ENCODE results near the gene FBXO27.
A peak's percentile ranks its signal among the peaks of the same experiment; 100 is the strongest.

Gene FBXO27

DNA sequence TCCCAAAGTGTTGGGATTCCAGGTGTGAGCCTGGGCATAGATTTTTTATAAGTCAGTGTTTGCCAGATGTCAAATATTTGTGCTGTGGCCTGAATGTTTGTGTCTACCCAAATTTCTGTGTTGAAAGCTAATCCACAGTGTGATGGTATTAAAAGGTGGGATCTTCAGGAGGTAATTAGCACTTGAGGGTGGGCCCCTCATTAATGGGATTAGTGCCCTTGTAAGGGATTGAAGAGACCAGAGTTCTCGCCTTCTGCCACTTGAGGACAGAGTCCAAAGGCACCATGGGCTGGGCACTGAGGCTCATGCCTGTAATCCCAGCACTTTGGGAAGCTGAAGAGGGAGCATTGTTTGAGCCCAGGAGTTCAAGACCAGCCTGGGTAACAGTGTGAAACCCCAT, 47.1 kb downstream of the FBXO27 start:
- no peak for DNase-seq

DNA sequence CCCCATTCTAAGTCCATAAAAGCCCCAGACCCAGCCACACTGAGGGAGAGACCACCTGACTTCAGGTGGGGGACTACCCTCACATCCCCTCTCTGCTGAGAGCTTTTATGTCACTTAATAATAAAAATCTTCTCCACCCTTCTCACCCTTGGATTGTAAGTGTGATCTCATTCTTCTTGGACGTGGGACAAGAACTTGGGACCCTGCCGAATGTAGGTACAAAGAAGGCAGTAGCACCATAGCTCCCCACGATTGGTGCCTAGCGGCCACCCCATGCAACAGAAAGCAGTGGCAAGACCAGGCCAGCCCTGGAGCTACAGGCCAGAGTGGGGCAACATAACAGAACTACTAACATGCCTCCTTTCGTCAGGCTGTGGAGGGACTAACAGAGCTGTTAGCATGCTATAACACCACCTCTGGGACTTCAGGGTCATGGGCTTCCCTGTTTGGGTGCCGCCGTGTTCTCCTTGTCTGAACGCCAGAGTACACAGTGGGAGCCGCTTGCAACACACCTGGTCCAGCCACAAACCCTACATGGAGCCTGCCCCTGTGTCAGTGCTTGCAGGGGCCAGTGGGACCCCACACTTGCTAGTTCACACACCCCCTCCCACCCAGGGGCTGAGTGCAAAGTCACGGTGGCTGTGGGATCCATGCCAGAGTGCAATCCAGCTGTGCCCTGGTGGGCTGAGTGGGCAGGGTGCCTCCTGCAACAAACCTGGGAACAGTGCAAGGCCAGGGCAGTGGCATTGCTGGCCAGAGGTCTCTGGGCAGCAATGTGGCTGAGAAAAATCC, 51.6 kb downstream of the FBXO27 start:
- no peak for DNase-seq

DNA sequence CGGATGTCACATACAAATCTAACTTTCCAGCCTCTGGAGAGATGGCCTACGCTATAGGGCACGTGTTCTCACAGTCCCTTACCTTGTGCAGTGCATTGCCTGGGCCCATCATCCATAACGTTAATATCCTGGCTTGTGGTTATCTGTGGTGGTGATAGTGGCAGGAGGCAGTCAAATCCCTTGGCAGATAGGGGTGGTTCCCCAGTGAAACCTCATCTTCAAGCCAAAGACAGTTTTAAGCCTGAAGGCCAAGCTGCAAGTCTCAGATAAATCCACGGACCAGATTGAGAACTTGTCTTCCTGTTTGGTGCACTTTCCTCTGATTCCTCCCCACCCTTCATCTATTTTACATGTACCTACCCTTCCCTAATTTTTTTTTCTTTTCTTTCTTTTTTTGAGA, 52.5 kb downstream of the FBXO27 start:
- DNase-seq, result no peak

DNA sequence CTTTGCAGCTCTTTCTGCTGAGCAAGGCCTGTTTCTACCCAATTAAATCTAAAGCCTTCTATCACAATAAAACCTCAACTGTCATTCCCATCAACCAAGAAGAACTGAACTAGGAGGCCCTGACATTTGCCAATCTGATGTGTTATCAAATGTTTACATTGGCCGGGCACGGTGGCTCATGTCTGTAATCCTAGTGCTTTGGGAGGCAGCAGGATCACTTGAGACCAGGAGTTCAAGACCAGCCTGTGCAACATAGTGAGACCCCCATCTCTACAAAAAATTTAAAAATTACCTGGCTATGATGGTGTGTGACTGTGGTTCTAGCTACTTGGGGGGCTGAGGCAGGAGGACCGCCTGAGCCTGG, 54.0 kb downstream of the FBXO27 start:
- no peak for DNase-seq

DNA sequence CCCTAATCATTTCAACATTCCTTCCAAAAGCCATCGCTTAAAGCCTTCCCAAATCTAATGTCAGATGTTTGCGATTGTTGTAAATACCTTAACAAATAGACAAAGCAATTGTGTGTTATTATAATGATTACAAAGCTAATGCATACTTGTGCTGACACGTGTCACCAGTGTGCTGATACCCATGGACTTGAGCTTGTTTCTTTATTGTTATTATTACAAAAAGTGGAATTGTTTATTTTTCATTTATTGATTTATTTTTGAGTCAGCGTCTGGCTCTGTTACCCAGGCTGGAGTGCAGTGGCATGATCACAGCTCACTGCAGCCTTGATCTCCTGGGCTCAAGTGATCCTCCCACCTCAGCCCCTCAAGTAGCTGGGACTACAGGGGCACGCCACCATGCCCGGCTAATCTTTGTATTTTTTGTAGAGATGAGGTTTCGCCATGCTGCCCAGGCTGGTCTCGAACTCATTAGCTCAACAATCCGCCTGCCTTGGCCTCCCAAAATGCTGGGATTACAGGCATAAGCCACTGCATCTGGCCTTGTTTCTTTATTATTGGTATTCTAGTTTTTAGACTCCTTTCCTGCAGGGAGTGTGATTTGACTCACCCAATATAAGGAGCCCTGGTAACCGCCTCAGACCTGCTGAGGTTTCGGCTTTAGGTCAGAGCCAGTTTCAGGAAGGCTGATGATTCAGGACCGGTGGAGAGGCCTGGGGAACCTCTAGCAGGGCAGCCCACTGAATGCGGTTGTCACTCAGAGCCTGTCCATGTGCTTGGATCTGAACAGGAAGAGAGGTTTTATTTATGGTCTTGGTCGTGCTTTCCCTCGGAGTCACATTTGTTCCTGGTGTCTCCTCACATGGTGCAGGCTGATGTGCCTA, 54.7 kb downstream of the FBXO27 start:
- no peak for DNase-seq

DNA sequence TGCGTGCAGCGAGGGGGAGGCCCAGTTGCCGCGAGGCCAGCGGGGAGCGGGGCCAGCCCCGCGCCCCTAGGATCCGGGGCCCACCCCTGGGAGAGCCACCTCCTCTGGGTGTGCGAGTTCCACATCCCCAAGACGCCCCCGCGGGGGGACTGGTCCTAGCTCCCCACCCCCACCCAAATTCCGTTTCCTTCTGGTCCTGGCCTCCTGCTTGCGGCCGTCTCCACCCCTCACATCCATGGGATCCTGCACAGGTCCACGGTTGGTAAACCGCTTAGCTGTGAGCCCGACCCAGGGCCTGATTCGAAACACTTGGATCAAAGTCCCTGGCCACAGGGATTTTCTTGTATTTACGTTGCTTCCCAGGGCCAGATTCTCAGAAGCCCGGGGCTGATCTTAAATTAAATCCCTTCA, 56.5 kb downstream of the FBXO27 start:
- DNase-seq, result no peak

DNA sequence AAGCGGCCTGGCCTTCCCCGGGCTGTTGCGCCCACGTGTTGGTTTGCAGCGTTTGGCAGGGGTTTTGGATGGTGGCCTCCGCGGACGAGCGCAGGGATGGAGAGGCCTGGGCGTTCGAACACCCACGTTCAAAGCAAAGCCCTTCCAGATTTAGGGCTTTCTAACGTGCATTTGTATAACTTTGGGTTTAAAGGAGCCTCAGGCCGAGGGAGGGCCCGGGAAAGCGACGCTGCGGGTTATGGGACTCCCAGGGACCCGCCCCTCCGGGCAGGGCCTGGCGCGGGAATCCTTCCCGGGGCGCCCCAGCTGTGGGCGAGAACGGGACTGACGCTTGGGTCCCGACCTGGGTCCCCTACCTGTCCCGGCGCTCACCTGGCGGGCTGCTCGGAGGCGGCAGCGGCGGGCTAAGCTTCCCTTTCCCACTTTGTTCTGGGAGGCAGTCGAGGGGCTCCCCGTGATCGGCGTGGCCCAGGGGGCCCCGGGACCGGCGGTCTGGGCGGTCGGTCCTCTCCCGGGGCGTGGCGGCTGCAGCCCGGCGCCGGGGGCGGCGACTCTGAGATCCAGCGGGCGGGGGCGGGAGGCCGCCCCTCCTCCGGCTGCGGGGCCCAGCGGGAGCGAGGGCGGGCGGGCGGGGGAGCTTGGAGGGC, 57.0 kb downstream of the FBXO27 start, which contains the start of gene FBXO17:
FBXO17 (minus strand) TSS at position 529 of the 647 bp plus-strand sequence. CDS start 25,423 bp downstream, outside the sequence.
- DNase-seq, result peak in 1 of 2 experiments; percentile 5

DNA sequence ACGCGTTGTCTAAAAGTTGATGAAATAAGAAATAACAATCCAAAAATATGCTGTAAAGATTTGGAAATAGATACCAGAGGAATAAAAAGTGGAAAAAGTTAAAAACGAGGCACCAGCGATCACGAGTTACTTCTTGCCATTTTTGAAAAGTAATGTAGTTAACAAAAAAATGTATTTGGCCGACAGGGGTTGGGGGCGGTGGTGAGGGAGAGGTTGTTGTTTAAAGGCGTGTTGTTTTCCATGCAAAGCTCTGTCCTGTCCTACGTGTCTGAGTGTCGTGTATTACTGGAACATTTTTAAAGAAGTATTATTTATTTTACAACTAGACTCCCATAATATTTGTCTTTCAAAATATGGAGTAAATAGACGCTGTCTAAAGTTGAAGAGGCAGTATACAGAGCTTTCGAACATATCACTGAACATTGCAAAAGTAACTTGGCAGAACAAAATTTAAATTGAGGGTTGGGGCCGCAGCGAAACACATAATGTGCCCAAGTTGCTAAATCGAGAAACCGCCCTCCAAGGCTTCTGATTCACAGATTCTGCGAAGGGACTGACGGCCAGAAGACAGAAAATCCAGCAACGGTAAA, 57.6 kb downstream of the FBXO27 start:
- DNase-seq, result no peak
